HG02885 (cell line): ENCODE measurements around the gene TECPR1.

Experiments used
- ATAC-seq: cut with Tn5 transposase; IDR thresholded peaks from one replicate; pipeline ENCODE4 v1.9.1; 2021; ENCODE audit warnings: mild to moderate bottlenecking; ENCODE audit not compliant: unreplicated experiment, poor library complexity

The TECPR1 gene

DNA sequence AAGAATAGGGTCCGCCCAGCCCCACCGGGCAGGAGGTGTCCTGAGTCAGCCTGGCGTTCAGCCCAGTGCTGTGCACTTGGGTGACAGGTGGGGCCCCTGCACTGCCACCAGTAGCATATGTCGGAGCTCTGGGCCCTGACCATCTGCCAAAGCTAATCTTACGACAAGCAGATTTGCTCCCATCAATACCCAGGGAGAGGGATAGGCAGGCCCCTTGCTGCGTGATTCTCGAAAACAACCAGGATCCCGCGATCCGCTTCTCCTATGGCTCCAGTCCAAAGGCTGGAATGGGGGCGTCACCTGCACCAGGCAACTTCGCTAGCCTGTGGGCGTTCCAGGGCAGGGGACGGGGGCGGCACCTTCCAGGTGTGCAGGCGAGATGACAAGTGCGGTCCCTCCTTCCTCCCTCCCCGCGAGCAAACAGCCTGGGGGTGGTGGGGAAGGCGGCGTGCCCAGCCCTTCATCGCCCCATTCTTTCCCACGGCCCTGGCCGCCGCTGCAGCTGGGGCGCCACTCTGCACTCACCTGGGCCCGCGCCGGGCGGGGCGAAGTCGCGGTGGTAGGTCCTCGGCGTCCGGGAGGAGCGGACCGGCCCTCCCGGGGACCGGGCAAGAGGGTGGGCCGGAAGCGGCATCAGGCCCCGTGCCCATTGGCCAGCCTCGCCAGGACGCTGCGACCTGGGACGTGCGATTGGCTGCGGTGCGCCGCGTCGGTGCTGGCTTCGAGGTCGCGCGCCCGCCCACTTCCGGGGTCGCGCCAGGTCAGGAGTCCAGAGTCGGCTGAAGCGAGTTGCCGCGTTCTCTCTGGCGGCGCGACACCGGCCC, at the start of gene TECPR1:
TSS of gene TECPR1 (minus strand) at position 632 of the 824 bp plus-strand sequence. CDS start 6,086 bp downstream, outside the sequence.
- ATAC-seq = peak; percentile 98

- no peak for ATAC-seq
These were observed 48.8 kb upstream of the TECPR1 start for GRCh38 chr7:98300595-98301372.

- no peak for ATAC-seq
These were observed 45.7 kb upstream of the TECPR1 start for GRCh38 chr7:98297626-98298286.

GRCh38 chr7:98296833-98297232, 44.8 kb upstream of the TECPR1 start:
- no peak for ATAC-seq

- no peak for ATAC-seq
These were observed 43.6 kb upstream of the TECPR1 start for GRCh38 chr7:98295467-98296192.

GRCh38 chr7:98294798-98295382, 42.9 kb upstream of the TECPR1 start:
- ATAC-seq = peak; percentile 59

- no peak for ATAC-seq
These were observed 42.3 kb upstream of the TECPR1 start for GRCh38 chr7:98294326-98294725.

DNA sequence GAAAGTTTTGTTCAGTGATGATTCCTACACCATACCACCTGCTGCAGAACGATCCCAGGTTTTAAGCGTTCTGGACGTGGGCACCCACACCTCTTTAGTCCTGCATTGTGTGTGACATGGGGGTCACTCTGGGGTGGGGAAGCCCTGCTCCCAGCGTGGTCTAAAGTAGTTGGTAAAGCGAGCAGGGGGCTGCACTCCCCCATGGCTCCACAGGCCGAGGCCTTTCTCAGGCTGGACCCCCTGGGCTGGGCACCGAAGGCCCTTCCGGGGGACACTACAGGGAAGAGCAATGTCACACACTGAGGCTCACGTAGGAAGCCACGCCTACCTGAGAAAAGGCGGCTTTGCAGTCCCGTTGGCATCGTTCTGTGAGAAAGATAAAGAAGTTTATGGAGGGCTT, 41.7 kb upstream of the TECPR1 start:
- ATAC-seq = no peak

DNA sequence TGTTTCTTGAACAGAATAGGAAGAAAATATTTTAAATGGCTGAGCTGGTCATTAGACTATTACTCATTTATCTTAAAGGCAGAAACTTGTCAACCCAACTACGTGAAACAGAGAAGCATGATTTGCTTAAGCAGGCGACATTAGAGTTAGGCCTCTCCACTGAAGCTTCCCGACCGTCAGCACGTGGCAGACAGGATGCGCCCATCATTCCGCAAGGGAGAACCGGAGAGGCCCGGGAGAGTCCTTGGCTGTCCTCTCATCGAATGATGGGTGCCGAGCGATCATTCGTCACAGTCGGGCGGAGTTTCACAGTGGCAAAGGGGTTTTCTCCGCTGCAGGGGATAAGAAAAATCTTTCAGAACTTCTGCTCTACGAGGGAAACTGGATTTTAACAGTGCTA, 41.2 kb upstream of the TECPR1 start:
- no peak for ATAC-seq

DNA sequence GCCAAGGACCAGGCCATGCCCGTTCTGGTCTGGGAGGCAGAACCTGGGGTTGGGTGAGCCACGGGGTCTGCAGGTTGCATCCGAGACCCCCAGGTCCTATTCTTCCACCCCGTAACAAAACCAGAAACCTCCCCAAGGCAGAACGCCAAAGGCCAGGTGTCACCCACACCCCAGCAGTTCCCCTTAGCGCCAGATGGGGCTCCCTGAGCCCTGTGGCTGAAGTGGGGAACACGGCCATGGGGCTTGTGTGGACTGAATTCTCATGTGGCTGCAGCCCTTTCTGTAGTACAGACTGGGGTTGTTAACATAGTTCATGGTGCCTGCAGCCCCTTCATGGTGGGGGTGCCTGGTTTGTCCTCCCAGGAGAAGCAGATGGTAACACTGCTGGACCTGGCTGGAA, 39.7 kb upstream of the TECPR1 start:
- ATAC-seq = no peak

GRCh38 chr7:98289333-98289875, 37.4 kb upstream of the TECPR1 start:
- no peak for ATAC-seq

GRCh38 chr7:98288064-98288823, 36.2 kb upstream of the TECPR1 start:
- ATAC-seq = no peak

DNA sequence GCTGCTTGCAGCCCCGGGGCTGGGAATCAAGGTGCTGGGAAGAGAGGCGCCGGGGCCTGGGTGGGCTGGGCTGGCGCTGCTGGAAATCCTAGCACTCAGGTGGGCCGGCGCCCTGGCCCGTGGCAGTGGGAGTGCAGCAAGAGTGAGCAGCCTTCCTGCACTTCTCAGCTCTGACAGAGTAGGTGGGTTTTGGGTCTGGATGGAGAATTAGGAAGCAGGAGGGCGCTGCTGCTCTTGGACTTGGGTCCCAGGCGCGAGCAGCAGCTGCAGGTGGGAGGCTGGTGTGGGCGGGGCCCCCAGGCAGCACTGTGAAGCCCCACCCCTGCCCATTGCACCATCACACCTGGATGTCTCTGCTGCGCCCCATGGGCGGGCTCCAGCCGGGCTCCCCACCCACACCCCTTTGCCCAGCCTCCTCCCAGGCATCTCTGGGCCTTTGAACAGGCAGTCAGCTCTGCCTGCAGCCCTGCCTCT, 35.5 kb upstream of the TECPR1 start:
- no peak for ATAC-seq

DNA sequence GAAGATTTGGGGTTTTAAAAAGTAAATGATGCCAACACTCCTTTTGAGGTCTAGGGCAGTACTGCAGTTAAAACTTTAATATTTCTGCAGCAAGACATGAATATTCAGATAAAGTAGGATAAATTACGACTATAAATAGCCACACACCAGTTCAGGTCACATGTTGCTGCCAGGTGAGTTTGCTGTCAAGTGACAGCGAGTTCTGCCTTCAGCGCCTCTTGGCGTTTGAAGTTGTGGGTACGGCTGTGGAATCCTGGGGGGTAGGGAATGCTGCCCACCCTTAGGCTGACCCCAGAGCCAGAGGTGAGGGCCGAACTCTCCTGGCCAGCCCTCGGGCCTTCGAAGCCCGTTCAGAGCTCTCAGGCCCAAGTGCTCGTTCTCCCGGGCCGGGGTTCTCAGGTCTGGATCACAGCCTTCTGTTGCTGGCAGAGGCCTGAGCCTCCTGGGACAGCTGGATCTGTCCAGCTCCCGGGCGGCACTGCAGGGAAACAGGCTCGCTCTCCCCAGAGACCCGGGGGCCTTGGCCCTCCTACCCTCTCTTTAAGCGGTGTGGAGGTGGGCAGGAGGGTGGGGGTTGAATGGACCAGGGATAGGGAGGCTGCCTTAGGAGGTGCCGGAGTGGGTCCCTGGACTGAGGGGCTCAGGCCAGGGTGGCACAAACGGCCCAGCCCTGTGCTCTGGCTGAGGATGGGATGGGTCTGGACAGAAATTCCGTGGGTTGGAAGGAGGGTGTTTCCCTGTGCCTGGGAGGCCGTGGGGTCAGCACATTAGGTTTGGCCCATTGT, 34.9 kb upstream of the TECPR1 start:
- ATAC-seq = no peak

DNA sequence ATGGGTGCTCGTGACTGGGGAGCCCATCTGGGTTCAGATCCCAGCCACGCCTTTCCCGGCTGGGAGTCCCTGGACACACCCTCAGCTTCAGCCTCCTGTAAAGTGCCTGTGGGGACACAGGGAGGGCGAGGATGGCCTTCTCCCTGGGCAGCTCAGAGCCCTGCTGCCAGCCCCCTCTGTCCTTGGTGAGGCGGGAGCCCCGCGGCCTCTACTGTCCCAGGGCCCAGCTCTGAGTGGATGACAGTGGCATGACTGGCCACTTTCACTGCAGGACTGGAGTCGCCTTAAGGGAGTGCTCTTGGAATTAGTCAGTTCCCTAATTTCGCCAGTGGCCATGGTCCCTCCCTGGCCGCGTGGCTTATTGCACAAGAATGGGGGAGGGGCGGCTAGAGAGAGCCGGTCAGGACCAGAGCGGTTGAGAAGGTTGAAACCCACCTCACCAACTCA, 34.1 kb upstream of the TECPR1 start:
- no peak for ATAC-seq

GRCh38 chr7:98285157-98286092, 33.4 kb upstream of the TECPR1 start:
- ATAC-seq = no peak
